Upper lobe of left lung (tissue), 6 donors: Measurements from ENCODE around the gene ATXN1. TPM values are rescaled to one million over a fixed set of nuclear protein-coding genes. Genes with fewer than 3 reads are reported as not detected.

Experiments used
- ATAC-seq, 2 donors: fragments of 200-7000 bp; cut with Tn5 transposase; one replicate each; pipeline ENCODE4 v1.9.1; 2022; ENCODE audit warnings: mild to moderate bottlenecking in 2 of 2, moderate library complexity in 2 of 2; ENCODE audit not compliant: low FRiP score in 2 of 2
- DNase-seq, 2 donors: peaks; one replicate each; pipeline ENCODE4 v3.0.0-alpha.2; 2019 to 2020
- H3K27ac ChIP-seq, 4 donors: fragments of 200-600 bp; sonication (generic); one replicate each; pipeline ENCODE4 v1.5.1; 2016 to 2019
- H3K27me3 ChIP-seq, 4 donors: fragments of 200-600 bp; sonication (generic); one replicate each; pipeline ENCODE4 v1.5.1; 2017 to 2019
- H3K36me3 ChIP-seq, 4 donors: fragments of 200-600 bp; sonication (generic); one replicate each; pipeline ENCODE4 v1.5.1; 2016 to 2019
- H3K4me1 ChIP-seq, 4 donors: fragments of 200-600 bp; sonication (generic); one replicate each; pipeline ENCODE4 v1.5.1; 2018 to 2019
- H3K4me3 ChIP-seq, 4 donors: fragments of 200-600 bp; sonication (generic); one replicate each; pipeline ENCODE4 v1.5.1; 2017 to 2019; ENCODE audit warnings: mild to moderate bottlenecking in 2 of 4, moderate library complexity in 1 of 4
- H3K9me3 ChIP-seq, 4 donors: fragments of 200-600 bp; sonication (generic); one replicate each; pipeline ENCODE4 v1.5.1; 2018 to 2019
- CTCF ChIP-seq, 6 experiments: fragments of 450-650 bp in 4 of 6; fragments of 200-600 bp in 2 of 6; sonication (generic) in 2 of 6; IDR thresholded peaks; one replicate each; pipeline ENCODE4 v1.5.1; 2016 to 2019; ENCODE audit warnings: antibody characterized with exemption in 6 of 6
- EP300 ChIP-seq, 4 donors: sonication (generic); formaldehyde crosslinking; IDR thresholded peaks; one replicate each; pipeline ENCODE4 v1.5.1; 2017; ENCODE audit warnings: antibody characterized with exemption in 4 of 4, control low read depth in 2 of 4
- POLR2A ChIP-seq, 4 donors: fragments of 450-650 bp; IDR thresholded peaks; one replicate each; pipeline ENCODE4 v1.5.1; 2016 to 2017; ENCODE audit warnings: antibody characterized with exemption in 4 of 4, mild to moderate bottlenecking in 2 of 4
- POLR2AphosphoS5 ChIP-seq, 2 donors: sonication (generic); formaldehyde crosslinking; IDR thresholded peaks; one replicate each; pipeline ENCODE4 v1.5.1; 2017; ENCODE audit warnings: antibody characterized with exemption in 2 of 2
- WGBS, 2 donors: methylation state at CpG; one replicate each; pipeline ENCODE4 v1.1.5; 2017 to 2018; 5-methylcytosine and 5-hydroxymethylcytosine counted together
- total RNA-seq, 6 donors: library from RNA; depleted of rRNA in 4 of 6; stranded (reverse); fragments of >200 nt in 4 of 6; gene quantifications; one replicate each; pipeline versions ENCODE4 v1.1.0 to v1.2.1, GENCODE V29; 2016 to 2021
- donor health status: DM: no; HTN: no; CAD: no; lungs with moderate emphysema.
- donor health status: DM: no; HTN: yes; CAD: no; lungs with severe emphysema.

ATXN1 gene
- total RNA-seq, 6 donors from 2014 or later: 44.2 to 106 (median 71.7) TPM

DNA sequence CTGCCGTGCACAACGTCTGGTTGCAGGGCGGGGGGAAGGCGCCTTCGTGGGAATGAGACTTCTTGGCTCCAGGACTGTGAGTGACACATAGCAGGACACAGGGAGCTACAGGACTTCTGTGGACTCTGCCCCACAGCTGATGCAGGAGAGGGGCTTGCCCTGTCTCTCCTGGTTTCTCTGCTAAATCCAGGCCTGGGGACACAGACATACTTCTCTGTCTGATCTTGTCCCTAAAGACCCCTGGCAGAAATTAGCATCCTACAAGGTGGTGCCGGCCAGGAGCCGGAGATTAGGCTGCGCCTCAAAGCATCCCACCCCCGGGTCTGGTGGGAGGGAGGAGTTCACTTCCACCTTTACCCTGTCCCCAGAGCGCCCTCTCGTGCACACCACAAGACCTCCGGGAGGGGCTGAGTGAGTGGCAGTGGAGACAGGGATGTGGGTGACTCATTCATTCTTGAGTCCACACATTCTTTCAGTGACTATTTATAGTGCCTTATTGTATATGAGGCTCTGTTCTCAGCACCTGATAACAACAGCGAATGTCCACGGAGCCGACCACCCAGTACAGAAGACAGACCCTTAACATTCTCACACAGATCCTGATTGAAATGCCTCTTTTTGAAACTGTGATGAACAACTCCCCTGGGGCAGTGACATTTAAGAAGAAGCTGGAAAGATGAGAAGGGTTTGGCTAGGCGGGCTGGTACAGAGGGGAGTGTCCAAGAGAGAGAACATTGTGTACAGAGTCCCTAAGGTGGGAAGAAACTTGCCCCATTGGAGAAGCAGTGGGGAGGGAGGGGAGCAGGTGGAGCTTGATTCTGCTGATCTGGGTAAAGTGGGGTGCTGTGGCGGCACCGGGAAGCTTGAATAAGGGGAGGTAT lies 483.9 kb downstream of the ATXN1 start:
- Histone ChIP-seq H3K27me3 (no peaks in the 10 kb centered on the region), H3K4me1 (peaks cover 0 to 9% (median 3%) of the 10 kb centered on the region in 4 donors), H3K4me3 (no peak overlapping the region), H3K36me3 (peaks cover 0 to 4% (median 0%) of the 10 kb centered on the region in 4 donors), H3K27ac (peak overlapping the region in 1 of 4 donors; percentile 30), H3K9me3 (no peaks in the 10 kb centered on the region)
- 62 to 68% methylated on average over 12 to 18 of the region's 18 CpGs for WGBS, 2 donors
- DNase-seq: peak in 1 of 2 donors; percentile 66
- peak; percentile 54 to 76 for ATAC-seq
- TF ChIP-seq CTCF (IDR thresholded peaks at IDR 0.05) (peak in 2 of 6 experiments; percentile 12 to 30), EP300 (IDR thresholded peaks at IDR 0.05) (no peak)

GRCh38 chr6:16274885-16275589 lies 486.2 kb downstream of the ATXN1 start:
- Histone ChIP-seq H3K27me3 (no peaks in the 10 kb centered on the region), H3K9me3 (no peaks in the 10 kb centered on the region), H3K4me3 (no peak overlapping the region), H3K4me1 (peaks cover 0 to 9% (median 3%) of the 10 kb centered on the region in 4 donors), H3K36me3 (peaks cover 0 to 4% (median 0%) of the 10 kb centered on the region in 4 donors), H3K27ac (no peak overlapping the region)
- WGBS, 2 donors: 90% methylated on average over 10 of the region's 10 CpGs
- no peak for ATAC-seq
- DNase-seq: no peak
- TF ChIP-seq POLR2AphosphoS5 (IDR thresholded peaks at IDR 0.05): no peak
- TF ChIP-seq CTCF (IDR thresholded peaks at IDR 0.05): no peak
- TF ChIP-seq POLR2A (IDR thresholded peaks at IDR 0.05): no peak
- TF ChIP-seq EP300 (IDR thresholded peaks at IDR 0.05): no peak

DNA sequence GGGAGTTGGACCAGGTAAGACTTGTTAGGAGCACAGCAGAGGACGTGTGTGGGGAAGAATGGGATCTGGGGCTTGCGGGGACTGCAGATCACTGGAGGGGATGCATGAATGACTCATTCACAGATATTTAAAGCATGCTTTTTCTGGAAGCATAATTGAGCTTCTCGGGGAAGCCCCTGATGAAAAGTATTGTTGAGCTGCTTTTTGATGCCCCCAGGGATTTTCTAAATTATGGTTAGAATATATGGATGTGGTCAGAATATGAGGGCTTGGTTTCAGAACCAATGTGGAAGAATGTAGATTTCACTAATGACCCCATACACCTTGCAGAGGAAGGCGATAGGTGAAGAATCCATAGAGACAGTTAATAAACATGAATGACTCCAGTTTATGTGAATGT lies 486.8 kb downstream of the ATXN1 start:
- Histone ChIP-seq H3K36me3 (peaks cover 0 to 4% (median 0%) of the 10 kb centered on the region in 4 donors), H3K27ac (no peak overlapping the region), H3K4me1 (peaks cover 0 to 9% (median 3%) of the 10 kb centered on the region in 4 donors), H3K9me3 (no peaks in the 10 kb centered on the region), H3K4me3 (no peak overlapping the region), H3K27me3 (no peaks in the 10 kb centered on the region)
- DNase-seq: no peak
- 93% methylated on average over 4 of the region's 4 CpGs for WGBS, 2 donors
- TF ChIP-seq POLR2A (IDR thresholded peaks at IDR 0.05): no peak
- no peak for TF ChIP-seq POLR2AphosphoS5 (IDR thresholded peaks at IDR 0.05)
- TF ChIP-seq EP300 (IDR thresholded peaks at IDR 0.05): no peak
- TF ChIP-seq CTCF (IDR thresholded peaks at IDR 0.05): no peak
- ATAC-seq: no peak

DNA sequence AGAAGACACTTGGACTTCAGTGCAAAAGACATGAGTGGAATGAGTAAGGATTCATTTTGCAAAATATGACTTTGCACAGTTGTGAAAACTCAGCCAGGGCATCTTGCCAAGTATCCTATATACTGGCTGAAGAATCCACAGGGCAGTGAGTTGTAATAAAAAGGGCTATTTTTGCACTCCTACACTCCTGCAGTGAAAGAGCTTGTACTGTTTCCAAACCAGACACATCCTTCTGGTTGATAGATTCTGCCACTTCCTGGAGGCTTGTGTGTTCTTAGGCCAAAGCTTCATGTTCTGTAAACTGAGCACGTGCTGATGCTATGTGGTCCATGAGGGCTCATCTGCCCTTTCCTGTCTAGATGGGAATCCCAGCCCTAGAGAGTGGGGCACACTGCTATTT lies 488.0 kb downstream of the ATXN1 start:
- DNase-seq (no peak), ATAC-seq (no peak)
- H3K4me1 ChIP-seq: peaks cover 0 to 9% (median 3%) of the 10 kb centered on the region in 4 donors
- no peak for TF ChIP-seq POLR2A (IDR thresholded peaks at IDR 0.05)
- no peak for TF ChIP-seq CTCF (IDR thresholded peaks at IDR 0.05)
- no peak for TF ChIP-seq POLR2AphosphoS5 (IDR thresholded peaks at IDR 0.05)
- TF ChIP-seq EP300 (IDR thresholded peaks at IDR 0.05): no peak
- WGBS, 2 donors: 40 to 54% methylated on average over 1 of the region's 1 CpG
- H3K4me3 ChIP-seq: no peak overlapping the region
- no peak overlapping the region for H3K27ac ChIP-seq
- no peaks in the 10 kb centered on the region for H3K9me3 ChIP-seq
- no peaks in the 10 kb centered on the region for H3K36me3 ChIP-seq
- no peaks in the 10 kb centered on the region for H3K27me3 ChIP-seq
